IPS-20b (cell line): ENCODE results near the gene UCHL3.

Source experiments
- H3K27ac ChIP-seq: one replicate; pipeline ENCODE4 v1.5.1; 2013; ENCODE audit warnings: low read length
- H3K27me3 ChIP-seq: 2 replicates; pipeline ENCODE4 v1.6.1; 2013; ENCODE audit warnings: mild to moderate bottlenecking, low read length, inconsistent platforms; ENCODE audit not compliant: insufficient read depth
- H3K36me3 ChIP-seq: 2 replicates; pipeline ENCODE4 v1.6.1; 2013; ENCODE audit warnings: low read depth, mild to moderate bottlenecking, inconsistent platforms, low read length, moderate library complexity; ENCODE audit not compliant: insufficient read depth
- H3K4me1 ChIP-seq: 2 replicates; pipeline ENCODE4 v1.6.1; 2013; ENCODE audit warnings: mild to moderate bottlenecking, control low read depth, inconsistent platforms, low read length, moderate library complexity; ENCODE audit not compliant: insufficient read depth
- H3K4me3 ChIP-seq: 2 replicates; pipeline ENCODE4 v1.5.1; 2013; ENCODE audit warnings: mild to moderate bottlenecking, low read length, inconsistent platforms
- H3K9ac ChIP-seq: 2 replicates; pipeline ENCODE4 v1.6.1; 2013; ENCODE audit warnings: low read depth, mild to moderate bottlenecking, inconsistent platforms, low read length, moderate library complexity
- H3K9me3 ChIP-seq: 2 replicates; pipeline ENCODE4 v1.6.1; 2013; ENCODE audit warnings: mild to moderate bottlenecking, low read depth, low read length, inconsistent platforms; ENCODE audit not compliant: insufficient read depth

The UCHL3 gene

GRCh38 chr13:75596657-75597182 lies 47.1 kb downstream of the UCHL3 start:
- Histone ChIP-seq H3K9me3 (no peaks in the 10 kb centered on the region), H3K4me3 (no peak overlapping the region), H3K9ac (no peak overlapping the region), H3K36me3 (peaks cover 5% of the 10 kb centered on the region; the same call in 1 of the 2 replicates), H3K27ac (no peak overlapping the region), H3K27me3 (no peaks in the 10 kb centered on the region), H3K4me1 (peaks cover 8% of the 10 kb centered on the region)

GRCh38 chr13:75600371-75600770 lies 50.8 kb downstream of the UCHL3 start:
- peaks cover 5% of the 10 kb centered on the region; the same call in 1 of the 2 replicates for H3K36me3 ChIP-seq
- no peaks in the 10 kb centered on the region for H3K27me3 ChIP-seq
- no peak overlapping the region for H3K4me3 ChIP-seq
- no peak overlapping the region for H3K27ac ChIP-seq
- no peaks in the 10 kb centered on the region for H3K9me3 ChIP-seq
- H3K9ac ChIP-seq = no peak overlapping the region
- no peaks in the 10 kb centered on the region for H3K4me1 ChIP-seq

- H3K4me3 ChIP-seq = no peak overlapping the region
- H3K27ac ChIP-seq = no peak overlapping the region
- no peaks in the 10 kb centered on the region for H3K4me1 ChIP-seq
- no peak overlapping the region for H3K9ac ChIP-seq
- peaks cover 5% of the 10 kb centered on the region; the same call in 1 of the 2 replicates for H3K36me3 ChIP-seq
- no peaks in the 10 kb centered on the region for H3K9me3 ChIP-seq
- no peaks in the 10 kb centered on the region for H3K27me3 ChIP-seq
These were observed 53.4 kb downstream of the UCHL3 start for GRCh38 chr13:75603038-75603437.

GRCh38 chr13:75607447-75607846 lies 57.9 kb downstream of the UCHL3 start:
- Histone ChIP-seq H3K4me1 (no peaks in the 10 kb centered on the region), H3K27me3 (no peaks in the 10 kb centered on the region), H3K27ac (no peak overlapping the region), H3K4me3 (no peak overlapping the region), H3K9ac (no peak overlapping the region), H3K36me3 (no peaks in the 10 kb centered on the region; the same call in 1 of the 2 replicates), H3K9me3 (no peaks in the 10 kb centered on the region)

GRCh38 chr13:75610466-75610865 lies 60.9 kb downstream of the UCHL3 start:
- Histone ChIP-seq H3K9ac (no peak overlapping the region), H3K27me3 (no peaks in the 10 kb centered on the region), H3K4me1 (no peaks in the 10 kb centered on the region), H3K4me3 (no peak overlapping the region), H3K27ac (no peak overlapping the region), H3K36me3 (no peaks in the 10 kb centered on the region; the same call in 1 of the 2 replicates), H3K9me3 (no peaks in the 10 kb centered on the region)

GRCh38 chr13:75612354-75612753 lies 62.8 kb downstream of the UCHL3 start:
- Histone ChIP-seq H3K9me3 (no peaks in the 10 kb centered on the region), H3K36me3 (no peaks in the 10 kb centered on the region), H3K4me3 (no peak overlapping the region), H3K27me3 (no peaks in the 10 kb centered on the region), H3K4me1 (no peaks in the 10 kb centered on the region), H3K9ac (no peak overlapping the region), H3K27ac (no peak overlapping the region)

GRCh38 chr13:75617230-75617629 lies 67.6 kb downstream of the UCHL3 start:
- Histone ChIP-seq H3K4me1 (no peaks in the 10 kb centered on the region), H3K9me3 (no peaks in the 10 kb centered on the region), H3K27me3 (no peaks in the 10 kb centered on the region), H3K9ac (no peak overlapping the region), H3K36me3 (no peaks in the 10 kb centered on the region), H3K27ac (no peak overlapping the region), H3K4me3 (no peak overlapping the region)

GRCh38 chr13:75618308-75618707 lies 68.7 kb downstream of the UCHL3 start:
- H3K36me3 ChIP-seq = no peaks in the 10 kb centered on the region

GRCh38 chr13:75620020-75620419 lies 70.4 kb downstream of the UCHL3 start:
- H3K4me1 ChIP-seq = no peaks in the 10 kb centered on the region
- H3K36me3 ChIP-seq = no peaks in the 10 kb centered on the region
- H3K9ac ChIP-seq = no peak overlapping the region
- no peak overlapping the region for H3K4me3 ChIP-seq
- H3K9me3 ChIP-seq = no peaks in the 10 kb centered on the region
- no peak overlapping the region for H3K27ac ChIP-seq
- H3K27me3 ChIP-seq = no peaks in the 10 kb centered on the region

More at GRCh38 chr13:75618308-75618707, 68.7 kb downstream of the UCHL3 start:
- Histone ChIP-seq H3K4me1 (no peaks in the 10 kb centered on the region), H3K27ac (no peak overlapping the region), H3K4me3 (no peak overlapping the region), H3K9me3 (no peaks in the 10 kb centered on the region), H3K9ac (no peak overlapping the region), H3K27me3 (no peaks in the 10 kb centered on the region)

GRCh38 chr13:75621147-75621546 lies 71.6 kb downstream of the UCHL3 start:
- Histone ChIP-seq H3K4me1 (no peaks in the 10 kb centered on the region), H3K9ac (no peak overlapping the region), H3K36me3 (no peaks in the 10 kb centered on the region), H3K9me3 (no peaks in the 10 kb centered on the region), H3K4me3 (no peak overlapping the region), H3K27me3 (no peaks in the 10 kb centered on the region), H3K27ac (no peak overlapping the region)

- Histone ChIP-seq H3K27me3 (no peaks in the 10 kb centered on the region), H3K4me3 (no peak overlapping the region), H3K9me3 (no peaks in the 10 kb centered on the region), H3K27ac (no peak overlapping the region), H3K9ac (no peak overlapping the region), H3K4me1 (no peaks in the 10 kb centered on the region), H3K36me3 (no peaks in the 10 kb centered on the region)
These were observed 79.2 kb downstream of the UCHL3 start for GRCh38 chr13:75628801-75629200.

- Histone ChIP-seq H3K9ac (no peak overlapping the region), H3K27me3 (peaks cover 35% of the 10 kb centered on the region), H3K9me3 (no peaks in the 10 kb centered on the region), H3K27ac (no peak overlapping the region), H3K4me1 (peaks cover 9% of the 10 kb centered on the region; the same call in 1 of the 2 replicates), H3K4me3 (no peak overlapping the region), H3K36me3 (no peaks in the 10 kb centered on the region)
These were observed 83.7 kb downstream of the UCHL3 start for GRCh38 chr13:75633285-75633684.
